ENCODE results near the gene ASAP3.

Gene ASAP3

DNA sequence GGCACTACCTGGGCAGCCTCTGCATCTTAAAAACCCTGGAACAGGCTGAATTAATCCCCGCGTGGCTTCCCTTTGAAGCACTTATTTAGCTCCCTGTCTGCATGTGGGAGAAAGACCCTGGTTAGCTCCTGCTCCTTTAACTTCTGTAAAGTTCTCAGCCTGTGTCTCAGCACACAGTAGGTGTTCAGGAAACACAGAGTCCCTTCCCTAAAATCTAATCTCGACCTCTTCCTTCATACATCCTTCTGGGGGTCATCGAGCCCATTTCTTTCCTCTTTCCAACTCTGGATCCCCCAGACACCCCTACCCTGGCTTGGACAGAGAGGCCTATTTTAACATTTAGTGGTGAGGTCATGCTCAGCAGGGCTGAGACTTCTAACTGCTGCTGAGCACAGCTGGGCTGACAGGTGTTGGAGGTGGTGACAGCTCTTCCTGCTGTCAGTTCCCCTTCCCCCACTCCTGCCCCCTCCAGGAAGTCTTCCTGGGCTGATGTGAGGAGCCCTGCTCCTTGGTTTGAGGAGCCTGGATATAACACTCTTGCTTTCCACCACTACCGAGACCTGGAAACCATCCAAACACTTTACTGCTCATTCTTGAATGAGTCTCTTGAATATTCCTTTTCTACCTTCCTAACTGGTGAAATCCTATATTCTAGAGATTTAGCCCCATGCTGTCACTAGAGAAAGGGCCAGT, 41.7 kb upstream of the ASAP3 start:
- TF ChIP-seq GATA2 (IDR thresholded peaks at IDR 0.05; ENCODE audit: low read depth, low read length) (no peak), GATA3 (IDR thresholded peaks at IDR 0.05; ENCODE audit: low read depth, low read length) (no peak)

DNA sequence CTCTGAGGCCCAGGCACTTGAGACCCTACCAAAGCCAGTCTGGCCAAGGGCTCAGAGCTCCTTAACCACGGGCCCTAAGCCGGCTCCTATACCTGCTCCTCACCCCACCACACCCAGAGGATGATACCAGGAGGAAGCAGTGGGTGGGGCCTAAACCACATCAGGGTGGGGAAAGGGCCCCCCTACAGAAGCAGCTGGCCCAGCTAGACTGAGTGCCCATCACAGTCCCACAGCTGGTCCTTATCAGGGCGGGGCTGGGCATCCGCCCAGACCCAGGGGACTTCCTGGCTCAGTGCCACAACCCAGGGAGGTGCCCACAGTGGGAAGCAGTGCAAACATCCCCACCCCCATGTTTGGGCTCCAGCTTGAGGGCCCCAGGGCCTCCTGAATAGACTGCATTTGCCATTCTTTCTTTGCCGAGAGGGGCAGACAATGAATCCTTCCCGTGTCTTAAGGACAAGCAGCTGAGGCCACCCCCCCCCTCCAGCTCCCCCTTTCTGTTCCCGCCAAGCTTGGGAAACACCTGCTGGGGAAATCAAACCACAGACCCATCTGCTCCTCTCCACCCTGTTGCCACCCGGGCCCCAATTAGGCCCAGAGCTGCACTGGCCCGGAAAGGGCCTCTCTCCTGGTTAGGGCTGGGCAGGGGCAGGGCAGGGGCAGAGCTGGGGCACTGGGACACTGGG, 40.9 kb upstream of the ASAP3 start:
- TF ChIP-seq GATA2 (IDR thresholded peaks at IDR 0.05; ENCODE audit: low read depth, low read length) (no peak), GATA3 (IDR thresholded peaks at IDR 0.05; ENCODE audit: low read depth, low read length) (no peak)

DNA sequence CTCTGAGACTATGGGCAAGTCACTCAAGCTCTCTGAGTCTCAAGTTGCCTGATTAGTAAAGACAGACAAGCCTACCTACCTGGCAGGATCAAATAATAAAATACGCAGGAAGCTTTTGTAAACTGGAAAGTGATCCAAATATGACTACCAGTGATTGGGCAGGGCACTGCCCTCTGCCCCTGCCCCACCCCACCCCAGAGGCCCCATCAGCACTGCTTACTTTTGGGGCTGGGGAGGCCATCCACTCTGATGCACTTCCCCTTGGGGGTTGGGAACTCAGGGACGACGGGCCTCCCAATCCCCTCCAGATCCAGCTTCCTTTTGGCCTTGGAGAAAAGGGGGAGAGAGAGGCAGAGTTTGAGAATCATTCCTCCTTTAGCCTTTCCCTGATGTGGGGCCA, 40.2 kb upstream of the ASAP3 start:
- TF ChIP-seq GATA3 (IDR thresholded peaks at IDR 0.05; ENCODE audit: low read depth, low read length) (no peak), GATA2 (IDR thresholded peaks at IDR 0.05; ENCODE audit: low read depth, low read length) (no peak)

DNA sequence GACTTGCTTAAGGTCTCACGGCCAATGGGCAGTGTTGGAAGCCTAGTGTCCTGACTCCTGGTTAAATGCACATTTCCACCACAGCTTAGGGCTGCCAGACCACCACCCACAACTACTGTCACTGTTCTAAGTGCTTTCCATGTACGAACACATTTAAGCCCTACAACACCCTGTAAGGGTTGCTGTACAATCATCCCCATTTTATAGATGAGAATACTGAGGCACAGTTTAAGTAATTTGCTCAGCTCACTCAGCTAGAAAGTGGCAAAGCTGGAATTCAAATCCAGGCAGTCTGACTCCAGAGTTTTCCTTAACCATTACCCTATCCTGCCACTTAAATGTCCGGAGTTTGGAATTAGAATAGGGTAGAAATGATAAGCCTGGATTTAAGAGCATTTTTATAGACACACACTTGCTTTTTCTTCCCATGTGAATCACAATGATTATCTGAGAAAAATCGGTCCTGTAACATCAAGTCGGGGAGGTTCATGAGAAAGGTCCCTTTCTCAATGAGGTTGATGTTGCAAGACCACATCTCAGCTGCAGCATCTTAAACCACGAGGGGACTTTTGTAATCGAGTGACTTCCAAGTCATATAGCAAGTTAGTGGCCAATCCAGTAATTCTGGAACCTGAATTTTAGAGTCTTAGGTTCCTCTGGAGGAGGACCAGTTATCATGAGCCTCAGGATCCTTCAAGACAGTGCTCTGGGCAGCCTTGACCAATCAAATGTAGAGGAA, 38.4 kb upstream of the ASAP3 start:
- no peak for TF ChIP-seq GATA3 (IDR thresholded peaks at IDR 0.05; ENCODE audit: low read depth, low read length)

- TF ChIP-seq GATA2 (IDR thresholded peaks at IDR 0.05; ENCODE audit: low read depth, low read length) (no peak), GATA3 (IDR thresholded peaks at IDR 0.05; ENCODE audit: low read depth, low read length) (no peak)
Measured at GRCh38 chr1:23521588-23521987, 37.6 kb upstream of the ASAP3 start.

- no peak for TF ChIP-seq GATA2 (IDR thresholded peaks at IDR 0.05; ENCODE audit: low read depth, low read length)
- no peak for TF ChIP-seq GATA3 (IDR thresholded peaks at IDR 0.05; ENCODE audit: low read depth, low read length)
Measured at GRCh38 chr1:23517581-23517980, 33.6 kb upstream of the ASAP3 start.

DNA sequence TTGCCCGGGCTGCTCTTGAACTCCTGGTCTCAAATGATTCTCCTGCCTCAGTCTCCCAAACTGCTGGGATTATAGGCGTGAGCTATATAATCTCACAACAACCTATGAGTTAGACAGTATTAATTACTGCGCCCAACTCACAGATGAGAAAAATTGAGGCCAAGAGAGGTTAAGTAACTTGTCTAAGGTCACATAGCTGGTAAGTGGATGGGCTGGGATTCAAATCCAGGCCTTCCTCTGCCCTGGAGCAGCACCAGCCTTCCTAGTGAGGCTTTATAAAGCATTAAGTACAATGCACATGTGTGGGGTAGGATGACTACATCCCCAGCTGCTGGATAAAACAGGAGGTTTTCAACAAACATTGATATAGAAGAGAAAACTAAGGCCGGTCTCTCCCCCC, 31.9 kb upstream of the ASAP3 start:
- TF ChIP-seq GATA2 (IDR thresholded peaks at IDR 0.05; ENCODE audit: low read depth, low read length) (no peak), GATA3 (IDR thresholded peaks at IDR 0.05; ENCODE audit: low read depth, low read length) (no peak)

- no peak for TF ChIP-seq GATA3 (IDR thresholded peaks at IDR 0.05; ENCODE audit: low read depth, low read length)
- no peak for TF ChIP-seq GATA2 (IDR thresholded peaks at IDR 0.05; ENCODE audit: low read depth, low read length)
Measured at GRCh38 chr1:23514111-23514679, 30.2 kb upstream of the ASAP3 start.

GRCh38 chr1:23509896-23510295, 25.9 kb upstream of the ASAP3 start:
- TF ChIP-seq GATA3 (IDR thresholded peaks at IDR 0.05; ENCODE audit: low read depth, low read length), result no peak
- no peak for TF ChIP-seq GATA2 (IDR thresholded peaks at IDR 0.05; ENCODE audit: low read depth, low read length)

DNA sequence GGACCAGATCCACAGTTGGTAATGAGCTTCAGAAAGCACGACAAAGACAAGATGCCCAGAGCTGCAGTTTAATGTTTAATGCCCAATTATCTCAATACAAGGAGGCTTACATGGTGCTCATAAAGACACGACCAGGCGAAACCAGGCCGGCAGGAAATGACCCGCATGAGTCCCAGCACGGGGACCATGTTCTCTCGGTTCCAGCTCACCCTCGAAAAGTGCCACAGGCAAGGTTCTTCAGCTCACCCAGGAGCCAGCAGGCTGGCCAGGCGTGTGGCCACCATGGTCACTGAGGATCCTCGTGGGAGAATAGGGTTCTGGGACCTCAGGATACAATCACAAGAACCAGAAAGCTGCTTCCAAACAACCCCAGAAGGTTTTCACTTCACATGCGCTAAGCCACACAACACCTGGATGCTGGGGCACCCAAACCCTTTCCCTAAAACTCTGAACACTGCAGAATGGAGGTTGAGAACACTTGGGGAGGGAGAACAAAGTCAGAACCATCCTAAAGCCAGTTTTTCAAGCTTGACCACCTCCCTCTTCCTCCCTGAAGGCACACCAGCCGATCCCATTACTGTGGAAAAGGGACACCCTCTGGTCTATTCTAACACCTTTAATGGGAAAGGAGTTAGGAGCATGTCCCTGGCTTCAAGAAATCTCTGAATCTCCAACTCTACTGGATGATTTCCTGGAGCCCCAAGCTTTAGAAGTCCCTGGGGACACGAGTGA, 22.6 kb upstream of the ASAP3 start:
- TF ChIP-seq GATA3 (IDR thresholded peaks at IDR 0.05; ENCODE audit: low read depth, low read length) (no peak), GATA2 (IDR thresholded peaks at IDR 0.05; ENCODE audit: low read depth, low read length) (no peak)

- TF ChIP-seq GATA3 (IDR thresholded peaks at IDR 0.05; ENCODE audit: low read depth, low read length) (no peak), GATA2 (IDR thresholded peaks at IDR 0.05; ENCODE audit: low read depth, low read length) (no peak)
Measured at GRCh38 chr1:23505851-23506250, 21.9 kb upstream of the ASAP3 start.

DNA sequence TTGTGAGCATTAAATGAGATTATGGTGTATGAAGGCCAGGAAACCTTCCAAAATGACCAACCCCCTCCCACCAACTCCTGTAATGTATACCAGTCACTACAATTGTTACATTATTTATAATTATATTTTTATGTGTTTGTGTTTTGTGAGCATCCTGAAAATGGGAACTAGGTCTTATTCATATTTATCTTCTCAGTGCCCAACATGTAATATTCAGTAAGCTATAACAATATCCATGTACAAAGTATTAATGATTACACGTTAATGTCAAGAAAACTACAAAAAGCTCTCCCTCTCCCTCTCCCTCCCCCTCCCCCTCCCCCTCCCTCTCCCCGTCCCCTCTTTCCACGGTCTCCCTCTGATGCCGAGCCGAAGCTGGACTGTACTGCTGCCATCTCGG, 19.0 kb upstream of the ASAP3 start:
- TF ChIP-seq GATA2 (IDR thresholded peaks at IDR 0.05; ENCODE audit: low read depth, low read length) (no peak), GATA3 (IDR thresholded peaks at IDR 0.05; ENCODE audit: low read depth, low read length) (no peak)

GRCh38 chr1:23500466-23500865, 16.5 kb upstream of the ASAP3 start:
- TF ChIP-seq GATA2 (IDR thresholded peaks at IDR 0.05; ENCODE audit: low read depth, low read length), result no peak
- no peak for TF ChIP-seq GATA3 (IDR thresholded peaks at IDR 0.05; ENCODE audit: low read depth, low read length)

All from SH-SY5Y (cell line).